Aorta (tissue), 5 donors: Measurements from ENCODE around the gene PTGER3. TPM values are rescaled to one million over a fixed set of nuclear protein-coding genes. Genes with fewer than 3 reads are reported as not detected.

ENCODE experiments used
- ATAC-seq: fragments of 200-7000 bp; cut with Tn5 transposase; one replicate; pipeline ENCODE4 v1.9.1; 2022; ENCODE audit warnings: moderate library complexity; ENCODE audit not compliant: low FRiP score
- DNase-seq, 2 donors: peaks; one replicate each; pipeline ENCODE4 v3.0.0-alpha.2; 2020
- H3K27ac ChIP-seq, 2 donors: one replicate each; pipeline ENCODE4 v1.5.1; 2013; ENCODE audit warnings: low read length in 2 of 2, mild to moderate bottlenecking in 2 of 2, moderate library complexity in 2 of 2, control low read depth in 1 of 2, inconsistent platforms in 1 of 2, low read depth in 1 of 2
- H3K27me3 ChIP-seq, 2 donors: one replicate each; pipeline ENCODE4 v1.6.1; 2013; ENCODE audit warnings: control low read depth in 1 of 2, low read length in 1 of 2, mild to moderate bottlenecking in 1 of 2, moderate library complexity in 1 of 2; ENCODE audit not compliant: insufficient read depth in 2 of 2, control insufficient read depth in 1 of 2
- H3K36me3 ChIP-seq, 2 donors: one replicate each; pipeline ENCODE4 v1.6.1; 2013; ENCODE audit warnings: control low read depth in 1 of 2, low read length in 1 of 2, mild to moderate bottlenecking in 1 of 2; ENCODE audit not compliant: insufficient read depth in 2 of 2, control insufficient read depth in 1 of 2
- H3K4me1 ChIP-seq, 2 donors: one replicate each; pipeline ENCODE4 v1.6.1; 2013; ENCODE audit warnings: low read length in 2 of 2, control low read depth in 1 of 2, mild to moderate bottlenecking in 1 of 2, moderate library complexity in 1 of 2; ENCODE audit not compliant: insufficient read depth in 2 of 2, control insufficient read depth in 1 of 2
- H3K4me3 ChIP-seq, 2 donors: one replicate each; pipeline ENCODE4 v1.5.1; 2013; ENCODE audit warnings: low read length in 2 of 2, control low read depth in 1 of 2, mild to moderate bottlenecking in 1 of 2
- H3K9me3 ChIP-seq: one replicate; pipeline ENCODE4 v1.6.1; 2013; ENCODE audit warnings: mild to moderate bottlenecking, low read length; ENCODE audit not compliant: control insufficient read depth
- WGBS, 2 donors: extraction: QIAGEN DNeasy Blood & Tissue Kit; methylation state at CpG; one replicate each; pipeline ENCODE4 v1.1.7; 2013; 5-methylcytosine and 5-hydroxymethylcytosine counted together
- intact Hi-C, 2 donors: fragments of 100-400 bp; cut with DNase I; formaldehyde crosslinking; loops; one replicate each; pipeline versions ENCODE4 v1.14.2 to v1.15.0; 2022
- long read RNA-seq, 2 donors: library from polyadenylated mRNA; unstranded; transcript quantifications; one replicate each; pipeline ENCODE4 v2.0.0, GENCODE V29; 2020 to 2021
- polyA plus RNA-seq, 2 donors: library from polyadenylated mRNA; stranded (reverse); fragments of 200-250 nt; gene quantifications; one replicate each; pipeline ENCODE4 v1.2.3, GENCODE V29; 2013
- total RNA-seq, 2 donors: library from RNA; stranded (reverse); fragmentation: NEBNext Ultra II Directional; extraction: Animal tissue kit (Norgen Biotek cat#: 25700); gene quantifications; one replicate each; pipeline ENCODE4 v1.2.1, GENCODE V29; 2021
- donor health status: healthy with polysubstance abuse.
- donor health status: Bipolar disorder and iron deficiency.
- donor health status: DM: no; HTN: no; CAD: no.
- donor health status: DM: no; HTN: no; CAD: no.
- donor health status: DM: yes; HTN: yes; CAD: no.

Gene PTGER3
- 10 to 100 TPM; 32.7 to 40.0 TPM for total RNA-seq
- 10 to 100 TPM; 14.9 to 15.2 TPM for polyA plus RNA-seq
- long read RNA-seq, donor 1, full-length matches to known transcripts: 177 of 200 reads
- long read RNA-seq, donor 1, partial matches to known transcripts: 1 of 200 reads
- long read RNA-seq, donor 1, other reads (novel, unspliced or antisense): 22 of 200 reads
- long read RNA-seq, donor 2, full-length matches to known transcripts: 38 of 52 reads
- long read RNA-seq, donor 2, partial matches to known transcripts: 1 of 52 reads
- long read RNA-seq, donor 2, other reads (novel, unspliced or antisense): 13 of 52 reads

DNA sequence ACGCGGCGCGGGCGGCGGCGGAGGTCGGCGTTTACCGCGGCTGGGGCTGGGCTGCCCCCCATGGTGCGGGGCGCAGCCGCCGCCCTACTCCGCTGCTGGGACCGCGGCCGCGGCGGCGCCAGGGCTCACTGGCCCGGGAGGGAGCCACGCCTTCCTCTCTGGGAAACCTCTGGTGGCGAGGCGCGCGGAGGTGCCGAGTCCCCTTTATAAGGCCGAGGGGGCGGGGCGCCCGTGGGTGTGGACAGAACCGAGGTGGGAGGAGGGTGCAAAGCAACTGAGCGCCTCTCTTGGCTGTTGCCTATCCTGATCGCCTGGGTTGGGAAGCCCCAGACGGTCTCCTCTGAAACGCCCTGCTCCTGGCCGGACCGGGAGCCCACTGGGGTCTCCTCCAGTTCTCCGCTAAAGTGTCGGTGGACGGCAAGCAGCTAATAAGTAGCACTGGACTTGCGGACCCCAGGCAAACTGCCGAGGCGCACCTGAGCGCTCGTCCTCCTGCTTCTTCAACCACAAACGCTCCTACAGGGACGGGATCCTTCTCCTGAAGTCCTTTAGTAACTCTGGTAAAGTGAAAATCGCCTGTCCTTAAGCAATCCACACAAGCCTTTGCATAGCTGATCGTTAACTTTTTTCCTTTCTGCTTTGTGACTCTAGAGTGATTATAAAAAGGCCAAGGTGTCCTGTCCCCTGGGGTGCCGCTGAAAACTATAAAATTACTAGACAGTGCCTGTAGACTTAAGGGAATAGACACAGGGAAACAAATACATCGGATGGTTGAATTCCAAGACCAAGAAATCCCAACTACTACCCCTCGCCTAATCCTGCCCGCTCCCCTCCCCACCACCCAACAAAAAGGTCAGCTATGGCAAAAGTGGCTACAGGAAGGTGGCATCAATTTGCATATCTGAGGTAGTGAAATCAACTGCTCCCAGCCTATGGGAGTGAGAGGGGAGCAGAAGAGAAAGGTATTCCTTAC, at the start of gene PTGER3:
TSS of gene PTGER3 (minus strand) at position 182 of the 973 bp plus-strand sequence. CDS start 239 bp downstream, outside the sequence.
- whole genome bisulfite sequencing, 2 donors: 5 to 6% methylated on average over 43 to 56 of the region's 56 CpGs

DNA sequence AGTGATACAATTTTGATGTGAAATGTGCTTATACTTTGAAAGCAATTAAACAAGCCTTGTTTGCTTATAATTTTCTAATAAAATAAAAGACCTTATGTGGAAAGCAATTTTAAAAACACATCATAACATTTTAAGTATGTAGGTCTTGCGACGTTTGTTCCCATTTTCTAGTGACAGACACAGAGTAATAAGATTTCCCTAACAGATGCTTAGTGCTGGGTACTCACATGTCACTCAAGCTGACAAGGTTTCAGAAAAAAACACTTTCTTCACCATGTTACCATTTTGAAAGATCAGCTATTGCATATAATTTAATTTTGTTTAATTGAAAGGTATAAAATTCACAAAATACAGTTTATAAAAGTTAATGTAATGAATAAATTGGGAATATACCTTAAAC, 47.3 kb upstream of the PTGER3 start:
- DNase-seq (no peak), ATAC-seq (no peak)
- H3K4me1 ChIP-seq: peaks cover 0 to 2% of the 10 kb centered on the region in 2 donors
- intact Hi-C loops: no loop called here
- H3K36me3 ChIP-seq: no peaks in the 10 kb centered on the region
- 96 to 99% methylated on average over 2 of the region's 2 CpGs for WGBS, 2 donors
- no peaks in the 10 kb centered on the region for H3K9me3 ChIP-seq
- H3K27ac ChIP-seq: no peak overlapping the region
- H3K27me3 ChIP-seq: no peaks in the 10 kb centered on the region
- H3K4me3 ChIP-seq: no peak overlapping the region

More for the DNA sequence above, at the start of gene PTGER3:
- intact Hi-C loops: loop anchor here (5.0 to 10.0 kb wide), 4 partner anchors 93 to 521 kb away; no protein-coding TSS in a partner anchor
- peak; percentile 76 for ATAC-seq
- Histone ChIP-seq H3K4me1 (no peaks in the 10 kb centered on the region), H3K36me3 (no peaks in the 10 kb centered on the region), H3K27me3 (no peaks in the 10 kb centered on the region), H3K4me3 (peak within 1 kb of the TSS; percentile 50 to 82), H3K27ac (peak within 1 kb of the TSS; percentile 1 to 66), H3K9me3 (no peaks in the 10 kb centered on the region)
- peak; percentile 87 to 95 for DNase-seq

DNA sequence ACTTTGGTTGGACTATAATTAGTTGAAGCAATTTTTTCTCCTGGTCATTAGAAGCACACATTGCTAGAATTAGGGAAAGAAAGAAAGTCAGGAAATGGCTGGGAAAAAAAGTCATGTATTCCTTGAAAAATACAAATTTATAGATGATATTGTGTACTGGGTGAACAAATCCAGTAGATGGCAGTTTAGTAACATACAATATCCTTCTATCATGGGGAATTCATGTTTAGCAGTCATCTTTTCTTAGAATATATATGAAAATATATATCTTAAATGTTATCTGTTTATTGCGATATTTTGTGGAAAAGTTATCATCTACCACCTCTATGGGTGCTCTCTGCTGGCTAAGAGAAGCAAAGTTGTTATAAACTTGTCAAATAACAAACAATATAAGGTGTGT, 46.3 kb upstream of the PTGER3 start:
- ATAC-seq: no peak
- no peak overlapping the region for H3K27ac ChIP-seq
- no peak overlapping the region for H3K4me3 ChIP-seq
- 33 to 40% methylated on average over 1 of the region's 1 CpG for WGBS, 2 donors
- H3K36me3 ChIP-seq: no peaks in the 10 kb centered on the region
- DNase-seq: no peak
- H3K4me1 ChIP-seq: peaks cover 0 to 2% of the 10 kb centered on the region in 2 donors
- no peaks in the 10 kb centered on the region for H3K9me3 ChIP-seq
- intact Hi-C loops: no loop called here
- H3K27me3 ChIP-seq: no peaks in the 10 kb centered on the region

DNA sequence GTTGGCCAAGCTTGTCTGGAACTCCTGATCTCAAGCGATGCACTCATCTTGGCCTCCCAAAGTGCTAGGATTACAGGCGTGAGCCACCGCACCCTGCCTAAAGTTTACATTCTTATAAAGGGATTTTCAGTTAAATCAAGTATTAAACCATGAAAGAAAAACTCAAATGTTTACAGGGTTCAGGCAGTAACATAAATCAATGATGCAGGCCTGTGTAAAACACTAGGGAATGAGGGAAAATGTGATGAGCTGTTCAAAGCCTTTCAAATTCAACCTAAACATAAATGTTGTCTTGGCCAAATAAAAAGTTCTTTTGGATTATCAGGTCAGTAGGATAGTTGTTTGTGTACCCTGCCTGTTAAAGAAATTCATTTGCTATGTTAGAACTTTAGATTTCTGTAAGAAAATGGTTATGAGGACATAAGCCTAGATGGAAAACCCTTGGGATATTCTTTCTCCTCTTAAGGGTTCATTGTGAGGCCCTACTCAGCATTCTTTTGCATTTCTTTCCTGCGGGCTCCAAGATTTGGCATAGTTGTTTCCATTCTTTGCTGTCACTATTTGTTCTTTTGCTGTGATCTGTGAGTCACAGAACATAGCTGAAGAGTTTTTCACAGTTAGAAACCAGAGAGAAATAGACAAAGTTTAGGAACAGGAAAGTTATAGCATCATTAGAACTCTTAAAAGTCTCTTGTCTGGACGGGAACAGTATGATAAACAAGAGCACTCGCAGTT, 42.1 kb upstream of the PTGER3 start:
- ATAC-seq (no peak), DNase-seq (no peak)
- Histone ChIP-seq H3K4me3 (no peak overlapping the region), H3K27me3 (no peaks in the 10 kb centered on the region), H3K36me3 (no peaks in the 10 kb centered on the region), H3K9me3 (no peaks in the 10 kb centered on the region), H3K4me1 (peaks cover 0 to 2% of the 10 kb centered on the region in 2 donors), H3K27ac (peak overlapping the region; percentile 44 to 51)
- intact Hi-C loops: no loop called here
- 48 to 52% methylated on average over 6 of the region's 6 CpGs for WGBS, 2 donors

DNA sequence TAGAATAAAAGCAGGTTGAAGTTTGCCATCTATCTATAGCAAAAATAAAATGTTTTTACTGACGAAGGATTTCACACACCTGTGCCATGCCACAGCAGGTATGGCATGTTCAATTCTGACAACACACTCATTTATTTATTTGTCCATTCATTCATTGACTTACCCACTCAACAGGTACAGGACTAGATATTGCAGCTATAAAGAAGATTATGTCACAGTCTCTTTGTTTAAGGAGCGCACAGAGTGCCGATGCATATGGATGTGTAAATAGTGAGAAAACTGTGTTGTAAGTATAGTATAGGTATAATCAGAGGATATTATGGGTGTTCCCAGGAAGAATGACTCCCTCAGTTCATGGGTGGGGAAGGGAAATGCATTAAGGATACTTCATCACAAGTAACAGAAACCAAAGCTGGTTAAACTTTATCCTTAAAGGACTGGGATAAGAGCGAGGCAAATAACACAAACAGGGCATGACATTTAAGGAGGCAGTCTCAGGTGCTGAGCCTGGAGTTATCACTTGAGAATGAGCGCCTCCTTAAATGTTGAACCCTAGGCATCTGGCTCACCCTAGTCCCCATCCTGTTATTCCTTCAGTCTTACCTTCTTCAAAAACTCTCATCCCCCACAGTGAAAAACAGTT, 41.1 kb upstream of the PTGER3 start:
- 94% methylated on average over 5 of the region's 5 CpGs for WGBS, 2 donors
- H3K36me3 ChIP-seq: no peaks in the 10 kb centered on the region
- H3K27me3 ChIP-seq: no peaks in the 10 kb centered on the region
- ATAC-seq (no peak), DNase-seq (no peak)
- intact Hi-C loops: no loop called here
- H3K9me3 ChIP-seq: no peaks in the 10 kb centered on the region
- H3K4me1 ChIP-seq: peaks cover 0 to 2% of the 10 kb centered on the region in 2 donors
- H3K27ac ChIP-seq: peak overlapping the region in 1 of 2 donors; percentile 43
- no peak overlapping the region for H3K4me3 ChIP-seq

DNA sequence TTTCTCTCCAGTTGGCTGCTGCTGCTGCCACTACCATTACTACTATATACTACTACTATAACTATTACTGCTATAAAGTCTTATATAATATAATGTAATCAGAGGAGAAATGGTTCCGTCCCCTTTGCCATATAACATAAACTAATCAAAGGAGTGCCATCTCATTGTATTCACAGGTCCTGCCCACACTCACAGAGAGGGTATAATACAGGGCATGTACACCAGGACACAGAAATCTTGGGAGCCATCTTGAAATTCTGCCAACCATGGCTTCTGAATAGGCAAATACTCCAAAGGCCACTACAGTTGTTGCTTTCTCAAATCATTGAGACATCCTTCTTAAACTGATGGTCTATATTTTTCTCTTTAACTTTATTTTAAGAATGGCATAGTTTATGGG, 40.1 kb upstream of the PTGER3 start:
- 98% methylated on average over 1 of the region's 1 CpG for WGBS, 2 donors
- no peak overlapping the region for H3K27ac ChIP-seq
- H3K4me1 ChIP-seq: peaks cover 0 to 2% of the 10 kb centered on the region in 2 donors
- no peak for DNase-seq
- ATAC-seq: no peak
- no peaks in the 10 kb centered on the region for H3K9me3 ChIP-seq
- intact Hi-C loops: no loop called here
- H3K4me3 ChIP-seq: no peak overlapping the region
- no peaks in the 10 kb centered on the region for H3K27me3 ChIP-seq
- H3K36me3 ChIP-seq: no peaks in the 10 kb centered on the region

DNA sequence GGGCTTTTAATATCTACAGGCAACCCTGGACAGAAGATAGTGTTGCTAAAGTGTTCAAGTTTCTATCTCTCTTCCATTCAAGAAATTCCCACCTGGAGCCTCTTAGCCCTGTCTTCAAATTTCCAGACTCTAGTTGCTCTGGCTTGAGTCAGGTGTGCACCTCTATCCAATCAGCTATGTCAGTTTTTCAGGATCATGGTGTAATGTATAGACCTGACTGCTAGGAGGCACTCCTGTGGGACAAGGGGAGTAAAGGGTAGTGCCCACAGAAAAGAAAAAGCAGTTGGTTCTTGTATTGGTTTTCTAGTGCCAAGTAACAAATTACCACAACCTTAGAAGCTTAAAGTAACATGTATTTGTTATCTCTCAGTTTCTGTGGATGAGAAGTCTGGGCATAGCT, 39.4 kb upstream of the PTGER3 start:
- DNase-seq (no peak), ATAC-seq (no peak)
- intact Hi-C loops: no loop called here
- no peak overlapping the region for H3K4me3 ChIP-seq
- peaks cover 0 to 2% of the 10 kb centered on the region in 2 donors for H3K4me1 ChIP-seq
- no peaks in the 10 kb centered on the region for H3K9me3 ChIP-seq
- no peak overlapping the region for H3K27ac ChIP-seq
- no peaks in the 10 kb centered on the region for H3K36me3 ChIP-seq
- H3K27me3 ChIP-seq: no peaks in the 10 kb centered on the region

DNA sequence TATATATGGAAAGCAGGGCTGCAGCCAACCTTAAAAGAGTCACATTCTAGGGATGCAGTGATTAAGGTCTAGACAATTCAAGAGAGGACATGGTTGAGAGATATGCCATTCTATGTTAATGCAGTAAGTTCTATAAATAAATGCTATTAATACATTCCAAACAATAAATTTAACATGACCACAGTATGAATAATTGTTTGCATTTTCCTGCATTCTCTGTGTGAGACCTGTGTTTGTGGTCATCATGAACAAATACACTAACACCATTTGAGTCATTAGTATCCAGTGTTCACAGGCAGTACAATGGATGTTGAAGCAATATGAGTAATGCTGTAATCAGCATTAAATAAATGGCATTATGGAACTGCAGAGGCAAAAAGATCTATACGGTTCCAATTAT, 38.7 kb upstream of the PTGER3 start:
- peaks cover 0 to 2% of the 10 kb centered on the region in 2 donors for H3K4me1 ChIP-seq
- DNase-seq: no peak
- no peaks in the 10 kb centered on the region for H3K9me3 ChIP-seq
- WGBS, 2 donors: 76 to 79% methylated on average over 1 of the region's 1 CpG
- H3K27me3 ChIP-seq: no peaks in the 10 kb centered on the region
- no peaks in the 10 kb centered on the region for H3K36me3 ChIP-seq
- no peak for ATAC-seq
- no peak overlapping the region for H3K4me3 ChIP-seq
- intact Hi-C loops: no loop called here
- no peak overlapping the region for H3K27ac ChIP-seq
